Endodermal cell (in vitro differentiated cells): Measurements from ENCODE around the gene RGS6. TPM values are rescaled to one million over a fixed set of nuclear protein-coding genes. Genes with fewer than 3 reads are reported as not detected.

Experiments
- DNase-seq: peaks from one replicate; pipeline ENCODE4 v3.0.0-alpha.2; 2017
- H3K27ac ChIP-seq: 2 replicates; pipeline ENCODE4 v1.5.1; 2013; ENCODE audit warnings: mild to moderate bottlenecking, low read depth, low read length, moderate library complexity
- H3K27me3 ChIP-seq: 2 replicates; pipeline ENCODE4 v1.6.1; 2013; ENCODE audit warnings: mild to moderate bottlenecking, low read length, moderate library complexity; ENCODE audit not compliant: insufficient read depth, control insufficient read depth, poor library complexity, severe bottlenecking
- H3K36me3 ChIP-seq: 2 replicates; pipeline ENCODE4 v1.7.0; 2013; ENCODE audit warnings: mild to moderate bottlenecking, low read length, moderate library complexity; ENCODE audit not compliant: control insufficient read depth, insufficient read depth
- H3K4me1 ChIP-seq: one replicate; pipeline ENCODE4 v1.7.0; 2013; ENCODE audit warnings: low read length; ENCODE audit not compliant: control insufficient read depth, insufficient read depth
- H3K4me3 ChIP-seq: 2 replicates; pipeline ENCODE4 v1.5.1; 2013; ENCODE audit warnings: mild to moderate bottlenecking, low read length, moderate library complexity
- H3K9ac ChIP-seq: 2 replicates; pipeline ENCODE4 v1.6.1; 2013; ENCODE audit warnings: mild to moderate bottlenecking, low read length, moderate library complexity; ENCODE audit not compliant: poor library complexity, severe bottlenecking; ENCODE audit errors: extremely low read depth
- H3K9me3 ChIP-seq: 2 replicates; pipeline ENCODE4 v1.6.1; 2013; ENCODE audit warnings: mild to moderate bottlenecking, low read length, moderate library complexity; ENCODE audit not compliant: control insufficient read depth
- H3K27ac Mint-ChIP-seq: 2 replicates; pipeline ENCODE4 v1.8.0; 2020; ENCODE audit warnings: mixed read lengths
- H3K27me3 Mint-ChIP-seq: 2 replicates; pipeline ENCODE4 v1.8.0; 2021; ENCODE audit warnings: mild to moderate bottlenecking, mixed read lengths; ENCODE audit not compliant: insufficient read depth
- H3K36me3 Mint-ChIP-seq: 2 replicates; pipeline ENCODE4 v1.8.0; 2020; ENCODE audit warnings: low read depth, mixed read lengths
- H3K4me1 Mint-ChIP-seq: 2 replicates; pipeline ENCODE4 v1.8.0; 2020; ENCODE audit warnings: mixed read lengths
- H3K4me3 Mint-ChIP-seq: 2 replicates; pipeline ENCODE4 v1.8.0; 2020; ENCODE audit warnings: mild to moderate bottlenecking, moderate library complexity, mixed read lengths
- H3K9me3 Mint-ChIP-seq: 2 replicates; pipeline ENCODE4 v1.8.0; 2020; ENCODE audit warnings: mild to moderate bottlenecking, mixed read lengths
- WGBS, 2 experiments: methylation state at CpG; one replicate each; pipeline versions ENCODE4 v1.1.5 to v1.1.7; 2013; ENCODE audit warnings: missing lambda C conversion rate in 2 of 2, mixed read lengths in 1 of 2; ENCODE audit not compliant: insufficient coverage in 1 of 2, insufficient read length in 1 of 2; 5-methylcytosine and 5-hydroxymethylcytosine counted together
- total RNA-seq, 2 donors: library from RNA; stranded (reverse); fragmentation: NEBNext Ultra II Directional in 1 of 2; extraction: Animal tissue kit (Norgen Biotek cat#: 25700) in 1 of 2; gene quantifications; 2 replicates in 1 of 2; 3 replicates in 1 of 2; pipeline ENCODE4 v1.2.1, GENCODE V29; 2021
- TF ChIP-seq, protein P1 (sequence below): fragments of 200-600 bp; sonication (generic); conservative IDR thresholded peaks from 2 replicates; pipeline ENCODE4 v1.5.0; 2021; ENCODE audit warnings: antibody characterized with exemption, mild to moderate bottlenecking

Gene RGS6
- total RNA-seq, 2 donors from 2014 or later: 10.1 to 16.3 TPM

DNA sequence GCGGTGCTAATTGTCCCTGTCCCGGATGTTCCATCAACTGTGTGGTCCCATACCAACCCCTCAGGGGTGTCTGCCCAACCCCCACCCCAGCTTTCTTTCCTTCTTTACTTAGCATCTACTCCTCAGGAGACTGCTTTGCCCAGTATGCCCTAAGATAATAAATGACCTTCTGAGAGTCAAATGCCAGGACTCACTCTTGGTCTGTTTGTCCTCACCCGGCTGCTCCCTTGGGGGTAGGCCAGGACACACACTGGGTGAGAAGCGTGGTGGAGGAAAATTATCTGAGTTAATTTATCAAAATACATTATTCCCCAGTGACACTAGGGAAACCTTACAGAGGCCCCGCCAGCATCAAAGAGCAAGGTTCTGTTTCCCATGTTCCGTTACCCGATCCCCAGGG lies 457.0 kb downstream of the RGS6 start:
- Mint-ChIP-seq H3K36me3 (peaks cover 22% of the 10 kb centered on the region), H3K9me3 (peaks cover 27% of the 10 kb centered on the region), H3K4me3 (no peak overlapping the region), H3K4me1 (peaks cover 7% of the 10 kb centered on the region), H3K27me3 (no peaks in the 10 kb centered on the region), H3K27ac (no peak overlapping the region)
- Histone ChIP-seq H3K27ac (no peak overlapping the region), H3K36me3 (no peaks in the 10 kb centered on the region), H3K9ac (no peak overlapping the region), H3K4me1 (no peaks in the 10 kb centered on the region), H3K27me3 (no peaks in the 10 kb centered on the region), H3K4me3 (no peak overlapping the region), H3K9me3 (peaks cover 18% of the 10 kb centered on the region)
- DNase-seq: no peak
- WGBS, 2 experiments: 90 to 98% methylated on average over 5 to 6 of the region's 7 CpGs
- TF ChIP-seq, protein P1, sequence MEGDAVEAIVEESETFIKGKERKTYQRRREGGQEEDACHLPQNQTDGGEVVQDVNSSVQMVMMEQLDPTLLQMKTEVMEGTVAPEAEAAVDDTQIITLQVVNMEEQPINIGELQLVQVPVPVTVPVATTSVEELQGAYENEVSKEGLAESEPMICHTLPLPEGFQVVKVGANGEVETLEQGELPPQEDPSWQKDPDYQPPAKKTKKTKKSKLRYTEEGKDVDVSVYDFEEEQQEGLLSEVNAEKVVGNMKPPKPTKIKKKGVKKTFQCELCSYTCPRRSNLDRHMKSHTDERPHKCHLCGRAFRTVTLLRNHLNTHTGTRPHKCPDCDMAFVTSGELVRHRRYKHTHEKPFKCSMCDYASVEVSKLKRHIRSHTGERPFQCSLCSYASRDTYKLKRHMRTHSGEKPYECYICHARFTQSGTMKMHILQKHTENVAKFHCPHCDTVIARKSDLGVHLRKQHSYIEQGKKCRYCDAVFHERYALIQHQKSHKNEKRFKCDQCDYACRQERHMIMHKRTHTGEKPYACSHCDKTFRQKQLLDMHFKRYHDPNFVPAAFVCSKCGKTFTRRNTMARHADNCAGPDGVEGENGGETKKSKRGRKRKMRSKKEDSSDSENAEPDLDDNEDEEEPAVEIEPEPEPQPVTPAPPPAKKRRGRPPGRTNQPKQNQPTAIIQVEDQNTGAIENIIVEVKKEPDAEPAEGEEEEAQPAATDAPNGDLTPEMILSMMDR: no peak

DNA sequence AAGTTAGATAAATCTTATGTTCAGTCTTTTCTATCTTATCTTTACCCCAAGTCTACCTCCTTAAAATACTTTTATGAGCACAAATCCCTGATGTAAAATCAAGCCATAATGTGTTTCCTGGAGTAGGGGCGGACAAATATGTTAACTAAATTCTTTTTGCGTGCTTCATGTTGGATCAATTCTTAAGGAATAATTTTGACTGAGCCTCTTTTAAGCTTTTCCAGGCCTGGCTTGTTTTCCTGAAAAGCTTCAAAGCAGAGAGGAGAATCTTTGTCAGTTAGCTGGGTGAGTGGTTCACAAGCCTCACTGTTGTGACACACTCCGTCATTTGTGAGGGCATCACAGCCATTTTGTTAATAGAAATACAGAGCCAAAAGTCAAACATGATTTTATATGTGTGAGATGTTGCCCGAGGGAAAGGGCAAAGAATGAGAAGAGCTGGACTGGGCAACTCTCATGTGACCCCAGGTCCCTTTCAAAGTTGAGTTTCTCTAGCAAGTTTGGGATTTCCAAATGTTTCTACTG lies 468.9 kb downstream of the RGS6 start:
- H3K27ac ChIP-seq: no peak overlapping the region
- no peak for DNase-seq
- Mint-ChIP-seq H3K4me3 (no peak overlapping the region), H3K36me3 (no peaks in the 10 kb centered on the region), H3K27me3 (no peaks in the 10 kb centered on the region), H3K4me1 (no peaks in the 10 kb centered on the region), H3K27ac (no peak overlapping the region), H3K9me3 (peaks cover 3% of the 10 kb centered on the region)
- no peaks in the 10 kb centered on the region for H3K4me1 ChIP-seq
- no peak overlapping the region for H3K4me3 ChIP-seq
- H3K27me3 ChIP-seq: no peaks in the 10 kb centered on the region
- H3K36me3 ChIP-seq: no peaks in the 10 kb centered on the region
- H3K9ac ChIP-seq: no peak overlapping the region
- WGBS, 2 experiments: 88 to 89% methylated on average over 4 of the region's 4 CpGs
- TF ChIP-seq, protein P1: no peak
- H3K9me3 ChIP-seq: no peaks in the 10 kb centered on the region

DNA sequence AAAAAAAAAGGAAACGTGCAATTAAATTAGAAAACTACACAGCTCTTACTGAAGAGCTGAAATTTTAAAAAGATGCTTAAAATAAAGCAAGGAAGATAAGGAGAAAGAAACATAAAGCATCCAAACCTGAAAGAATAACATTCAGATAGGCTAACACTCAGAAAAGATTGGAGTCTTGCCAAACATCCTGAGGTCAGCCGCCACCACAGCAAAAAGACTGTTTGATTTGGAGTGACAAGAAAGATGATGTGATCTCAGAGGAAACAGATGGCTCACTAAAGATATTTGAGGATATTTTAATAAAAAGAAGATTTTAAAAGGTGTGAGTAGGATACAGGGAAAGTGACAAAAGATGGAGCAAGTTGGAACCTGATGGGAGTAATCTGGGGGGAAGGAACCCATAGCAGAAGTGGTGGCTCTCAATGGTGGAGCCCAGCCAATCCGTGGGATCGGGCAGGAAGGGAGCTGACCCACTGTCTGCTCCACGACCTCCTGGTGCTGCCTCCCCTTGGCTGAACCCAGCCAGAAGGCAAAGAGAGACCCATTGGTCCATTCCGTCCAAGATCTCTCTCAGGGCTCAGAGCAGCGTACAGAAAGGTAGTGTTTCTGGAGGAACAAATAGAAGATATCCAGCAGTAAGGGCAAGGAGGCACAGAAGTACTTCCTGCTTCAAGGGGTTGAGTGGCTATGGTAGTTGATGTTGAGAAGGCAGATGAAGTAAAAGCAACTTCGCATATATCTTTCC lies 469.6 kb downstream of the RGS6 start:
- Histone ChIP-seq H3K36me3 (no peaks in the 10 kb centered on the region), H3K9ac (no peak overlapping the region), H3K27ac (no peak overlapping the region), H3K4me1 (no peaks in the 10 kb centered on the region), H3K4me3 (no peak overlapping the region), H3K27me3 (no peaks in the 10 kb centered on the region), H3K9me3 (no peaks in the 10 kb centered on the region)
- Mint-ChIP-seq H3K27ac (no peak overlapping the region), H3K4me3 (no peak overlapping the region), H3K9me3 (no peaks in the 10 kb centered on the region), H3K4me1 (no peaks in the 10 kb centered on the region), H3K27me3 (no peaks in the 10 kb centered on the region), H3K36me3 (no peaks in the 10 kb centered on the region)
- no peak for DNase-seq
- TF ChIP-seq, protein P1: no peak
- WGBS, 2 experiments: 90 to 94% methylated on average over 6 to 8 of the region's 8 CpGs
